Kasumi-1 (cell line): ENCODE results near the gene CFD.
A peak's percentile ranks its signal among the peaks of the same experiment; 100 is the strongest.

Experiments used
- DNase-seq, 2 experiments: peaks; one replicate each; lab custom pipeline; 2025; lab: John Stamatoyannopoulos, UW

CFD gene

DNA sequence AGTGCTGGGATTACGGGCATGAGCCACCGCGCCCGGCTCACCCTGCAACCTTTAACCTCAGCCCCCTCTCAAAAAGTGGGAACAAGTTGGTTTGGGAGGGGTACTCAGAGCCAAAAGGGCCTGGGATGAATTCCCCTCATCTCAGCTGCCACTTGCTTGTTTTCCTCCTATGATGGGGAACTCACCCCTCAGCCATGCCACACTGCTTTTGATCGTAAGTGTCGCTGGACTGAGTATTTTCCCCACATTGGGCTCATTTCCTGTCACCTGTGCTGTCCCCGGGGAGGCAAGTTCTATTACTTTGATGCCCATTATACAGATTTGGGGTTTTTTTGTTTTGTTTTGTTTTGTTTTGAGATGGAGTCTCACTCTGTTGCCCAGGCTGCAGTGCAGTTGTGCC, 47.0 kb downstream of the CFD start:
- DNase-seq, result no peak

DNA sequence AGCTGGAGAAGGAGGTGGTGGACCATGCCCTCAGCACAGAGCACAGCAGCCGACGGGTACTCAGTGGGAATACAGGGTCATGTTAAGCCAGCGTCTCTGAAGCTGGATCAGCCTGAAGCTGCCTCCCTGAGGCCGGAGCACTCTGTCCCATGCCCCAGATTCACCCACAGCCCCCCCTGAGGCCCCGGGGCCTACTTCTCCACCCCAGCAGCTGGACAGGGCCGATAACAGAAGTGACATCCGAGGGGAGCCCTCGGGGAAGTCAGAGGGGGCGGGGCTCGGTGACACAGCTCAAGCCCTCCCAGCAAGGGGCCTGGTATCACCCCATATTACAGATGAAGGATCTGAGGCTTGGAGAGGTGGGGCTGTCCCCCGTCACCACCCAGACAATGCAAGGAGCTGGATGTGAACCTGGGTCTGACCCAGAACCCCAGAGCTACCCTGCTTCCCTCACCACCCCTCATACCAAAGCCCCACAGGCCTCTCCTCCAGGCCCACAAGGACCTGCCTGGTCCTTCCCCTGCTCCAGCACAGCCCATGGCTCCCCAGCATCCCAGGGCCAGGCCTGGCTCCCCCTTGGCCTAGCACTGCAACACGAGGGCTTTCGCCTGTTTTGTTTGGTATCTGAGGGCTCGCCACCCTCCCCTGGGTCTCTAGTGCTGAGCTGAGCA, 47.9 kb downstream of the CFD start:
- no peak for DNase-seq

DNA sequence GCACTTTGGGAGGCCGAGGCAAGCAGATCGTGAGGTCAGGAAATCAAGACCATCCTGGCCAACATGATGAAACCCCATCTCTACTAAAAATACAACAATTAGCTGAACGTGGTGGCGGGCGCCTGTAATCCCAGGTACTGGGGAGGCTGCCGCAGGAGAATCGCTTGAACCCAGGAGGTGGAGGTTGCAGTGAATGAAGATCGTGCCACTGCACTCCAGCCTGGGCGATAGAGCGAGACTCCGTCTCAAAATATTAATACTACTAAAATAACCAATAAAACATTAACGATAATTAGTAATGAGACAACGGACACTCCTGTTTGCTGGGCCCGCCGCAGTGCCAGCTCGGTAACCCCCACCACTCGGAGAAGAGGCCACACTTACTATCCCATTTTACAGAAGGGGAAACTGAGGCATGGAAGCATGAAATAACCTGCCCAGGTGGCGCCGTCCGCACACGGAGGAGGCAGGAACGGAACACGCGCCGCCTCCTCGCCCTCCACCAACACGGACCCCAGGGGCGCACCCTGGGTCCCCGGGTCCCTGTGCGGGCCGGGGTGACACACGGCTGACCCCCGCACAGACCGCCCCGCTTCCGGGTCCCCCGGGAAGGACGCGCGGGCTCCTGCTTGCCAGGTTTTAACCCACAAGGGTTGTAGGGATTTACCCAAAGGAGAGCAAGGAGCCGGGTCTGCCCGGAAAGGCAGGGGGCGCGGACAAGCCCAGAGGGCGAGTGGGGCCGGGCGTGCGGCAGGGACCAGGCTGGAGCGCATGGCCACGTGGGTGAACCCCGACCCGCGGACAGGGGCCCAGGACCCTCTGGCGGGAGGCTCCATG, 52.0 kb downstream of the CFD start:
- no peak for DNase-seq

DNA sequence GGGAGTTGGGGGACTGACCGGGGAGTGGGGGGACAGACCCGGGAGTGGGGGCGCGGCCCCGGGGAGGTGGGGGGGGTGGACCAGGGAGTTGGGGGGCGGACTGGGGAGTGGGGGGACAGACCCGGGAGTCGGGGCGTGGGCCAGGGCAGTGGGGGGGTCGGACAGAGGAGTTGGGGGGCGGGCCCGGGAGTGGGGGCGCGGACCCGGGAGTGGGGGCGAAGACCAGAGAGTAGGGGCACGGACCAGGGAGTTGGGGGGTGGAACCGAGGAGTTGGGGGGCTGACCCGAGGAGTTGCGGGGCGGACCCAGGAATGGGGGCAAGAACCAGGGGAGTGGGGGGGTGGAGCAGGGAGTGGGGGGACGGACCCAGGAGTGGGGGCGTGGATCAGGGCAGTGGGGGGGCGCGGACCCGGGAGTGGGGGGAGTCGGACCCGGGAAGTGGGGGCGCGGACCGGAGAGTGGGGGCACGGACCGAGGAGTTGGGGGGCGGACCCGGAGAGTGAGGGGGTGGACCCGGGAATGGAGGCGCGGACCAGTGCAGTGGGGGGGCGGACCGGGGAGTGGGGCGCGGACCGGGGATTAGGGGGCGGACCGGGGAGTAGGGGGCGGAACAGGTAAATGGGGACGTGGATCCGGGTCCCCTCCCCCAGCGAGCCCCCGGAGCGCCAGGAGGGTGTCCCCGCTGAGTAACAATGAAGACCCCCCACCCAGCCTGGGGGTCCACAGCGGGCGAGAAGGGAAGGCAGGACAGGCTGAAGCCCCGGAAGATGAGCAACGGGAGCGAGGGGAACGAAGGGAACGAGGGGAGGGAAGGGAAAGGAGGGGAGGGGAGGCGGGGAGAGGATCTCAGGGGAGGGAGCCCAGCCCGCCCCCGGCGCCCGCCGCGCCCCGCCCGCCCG, 53.0 kb downstream of the CFD start:
- DNase-seq, result peak in 1 of 2 experiments; percentile 29
